ENCODE measurements around the gene COMP. TPM values are rescaled to one million over a fixed set of nuclear protein-coding genes. Genes with fewer than 3 reads are reported as not detected.

Gene COMP
- total RNA-seq, 1 experiment from 2014 or later: 0.16 TPM

GRCh38 chr19:18839465-18840287, 48.6 kb upstream of the COMP start:
- POLR2A ChIA-PET: no interaction called here
- intact Hi-C loops (cut with micrococcal nuclease; ENCODE audit: unreplicated experiment): no loop called here
- TF ChIP-seq, protein P1, sequence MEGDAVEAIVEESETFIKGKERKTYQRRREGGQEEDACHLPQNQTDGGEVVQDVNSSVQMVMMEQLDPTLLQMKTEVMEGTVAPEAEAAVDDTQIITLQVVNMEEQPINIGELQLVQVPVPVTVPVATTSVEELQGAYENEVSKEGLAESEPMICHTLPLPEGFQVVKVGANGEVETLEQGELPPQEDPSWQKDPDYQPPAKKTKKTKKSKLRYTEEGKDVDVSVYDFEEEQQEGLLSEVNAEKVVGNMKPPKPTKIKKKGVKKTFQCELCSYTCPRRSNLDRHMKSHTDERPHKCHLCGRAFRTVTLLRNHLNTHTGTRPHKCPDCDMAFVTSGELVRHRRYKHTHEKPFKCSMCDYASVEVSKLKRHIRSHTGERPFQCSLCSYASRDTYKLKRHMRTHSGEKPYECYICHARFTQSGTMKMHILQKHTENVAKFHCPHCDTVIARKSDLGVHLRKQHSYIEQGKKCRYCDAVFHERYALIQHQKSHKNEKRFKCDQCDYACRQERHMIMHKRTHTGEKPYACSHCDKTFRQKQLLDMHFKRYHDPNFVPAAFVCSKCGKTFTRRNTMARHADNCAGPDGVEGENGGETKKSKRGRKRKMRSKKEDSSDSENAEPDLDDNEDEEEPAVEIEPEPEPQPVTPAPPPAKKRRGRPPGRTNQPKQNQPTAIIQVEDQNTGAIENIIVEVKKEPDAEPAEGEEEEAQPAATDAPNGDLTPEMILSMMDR (IDR thresholded peaks at IDR 0.05; ENCODE audit: insufficient read depth in 1 of 2, low read depth in 1 of 2, low read length in 1 of 2, severe bottlenecking in 1 of 2, unreplicated experiment in 1 of 2): no peak
- no peak for DNase-seq
- Mint-ChIP-seq H3K27me3 (ENCODE audit: insufficient read depth, unreplicated experiment) (no peaks in the 10 kb centered on the region), H3K27ac (ENCODE audit: unreplicated experiment) (no peak overlapping the region), H3K36me3 (ENCODE audit: insufficient read depth, unreplicated experiment) (peaks cover 70% of the 10 kb centered on the region), H3K4me1 (ENCODE audit: low read depth, unreplicated experiment) (peaks cover 11% of the 10 kb centered on the region), H3K9me3 (ENCODE audit: unreplicated experiment) (no peaks in the 10 kb centered on the region), H3K4me3 (ENCODE audit: unreplicated experiment) (no peak overlapping the region)
- H3K36me3 ChIP-seq (ENCODE audit: control insufficient read depth, insufficient read depth, low read length): peaks cover 4% of the 10 kb centered on the region
- H3K4me1 ChIP-seq: peaks cover 4% of the 10 kb centered on the region; the same call in 1 of the 2 replicates
- H3K9me3 ChIP-seq: no peaks in the 10 kb centered on the region
- no peak overlapping the region for H3K4me3 ChIP-seq (ENCODE audit: low read depth, low read length)
- CTCF ChIA-PET: interaction anchor here (0.5 kb wide), 1 partner anchor 155 kb away, joined by 4 read pairs; no protein-coding TSS in a partner anchor
- no peaks in the 10 kb centered on the region for H3K27me3 ChIP-seq (replicated peaks; ENCODE audit: control insufficient read depth, insufficient read depth, low read length)
- BruUV-seq (replicated peaks): no TSS peak

- intact Hi-C loops (cut with micrococcal nuclease; ENCODE audit: unreplicated experiment): loop anchor here (5.0 kb wide), 1 partner anchor 37 kb away; no protein-coding TSS in a partner anchor
- CTCF ChIA-PET: interaction anchor here (1.0 kb wide), 1 partner anchor 13 kb away, joined by 3 read pairs; no protein-coding TSS in a partner anchor
- TF ChIP-seq, protein P1 (IDR thresholded peaks at IDR 0.05; ENCODE audit: insufficient read depth in 1 of 2, low read depth in 1 of 2, low read length in 1 of 2, severe bottlenecking in 1 of 2, unreplicated experiment in 1 of 2): no peak
- no TSS peak for BruUV-seq (replicated peaks)
- POLR2A ChIA-PET: no interaction called here
- Histone ChIP-seq H3K36me3 (ENCODE audit: control insufficient read depth, insufficient read depth, low read length) (peaks cover 4% of the 10 kb centered on the region), H3K4me3 (ENCODE audit: low read depth, low read length) (no peak overlapping the region), H3K4me1 (peaks cover 11% of the 10 kb centered on the region; the same call in 1 of the 2 replicates), H3K9me3 (no peaks in the 10 kb centered on the region), H3K27me3 (replicated peaks; ENCODE audit: control insufficient read depth, insufficient read depth, low read length) (no peaks in the 10 kb centered on the region)
- Mint-ChIP-seq H3K9me3 (ENCODE audit: unreplicated experiment) (no peaks in the 10 kb centered on the region), H3K4me3 (ENCODE audit: unreplicated experiment) (peak overlapping the region; percentile 93), H3K27me3 (ENCODE audit: insufficient read depth, unreplicated experiment) (no peaks in the 10 kb centered on the region), H3K27ac (ENCODE audit: unreplicated experiment) (peak overlapping the region; percentile 27), H3K36me3 (ENCODE audit: insufficient read depth, unreplicated experiment) (peaks cover 66% of the 10 kb centered on the region), H3K4me1 (ENCODE audit: low read depth, unreplicated experiment) (peaks cover 15% of the 10 kb centered on the region)
- no peak for DNase-seq
These were observed 43.5 kb upstream of the COMP start for GRCh38 chr19:18834644-18834984.

GRCh38 chr19:18833849-18834643, 42.9 kb upstream of the COMP start:
- Mint-ChIP-seq H3K9me3 (ENCODE audit: unreplicated experiment) (no peaks in the 10 kb centered on the region), H3K27ac (ENCODE audit: unreplicated experiment) (peak overlapping the region; percentile 27), H3K27me3 (ENCODE audit: insufficient read depth, unreplicated experiment) (no peaks in the 10 kb centered on the region), H3K4me1 (ENCODE audit: low read depth, unreplicated experiment) (peaks cover 15% of the 10 kb centered on the region), H3K36me3 (ENCODE audit: insufficient read depth, unreplicated experiment) (peaks cover 62% of the 10 kb centered on the region), H3K4me3 (ENCODE audit: unreplicated experiment) (peak overlapping the region; percentile 93)
- CTCF ChIA-PET: interaction anchor here (1.0 to 1.1 kb wide), 2 partner anchors 13 to 245 kb away, joined by 3 read pairs; no protein-coding TSS in a partner anchor
- peak overlapping the region; percentile 92 for H3K4me3 ChIP-seq (ENCODE audit: low read depth, low read length)
- TF ChIP-seq, protein P1 (IDR thresholded peaks at IDR 0.05; ENCODE audit: insufficient read depth in 1 of 2, low read depth in 1 of 2, low read length in 1 of 2, severe bottlenecking in 1 of 2, unreplicated experiment in 1 of 2): no peak
- H3K4me1 ChIP-seq: 0 out of 2 replicates have a peak, but pooled peaks cover 8% of the 10 kb centered on the region
- POLR2A ChIA-PET: no interaction called here
- H3K36me3 ChIP-seq (ENCODE audit: control insufficient read depth, insufficient read depth, low read length): peaks cover 4% of the 10 kb centered on the region
- DNase-seq: no peak
- intact Hi-C loops (cut with micrococcal nuclease; ENCODE audit: unreplicated experiment): loop anchor here (5.0 kb wide), 1 partner anchor 37 kb away; no protein-coding TSS in a partner anchor
- no TSS peak for BruUV-seq (replicated peaks)
- no peaks in the 10 kb centered on the region for H3K27me3 ChIP-seq (replicated peaks; ENCODE audit: control insufficient read depth, insufficient read depth, low read length)
- H3K9me3 ChIP-seq: no peaks in the 10 kb centered on the region

Measured in Caco-2 (cell line).